Testis (tissue), 3 donors: ENCODE results near the gene OLR1. TPM values are rescaled to one million over a fixed set of nuclear protein-coding genes. Genes with fewer than 3 reads are reported as not detected.
"Not testable (repeated sequence)": the region's sequence is repeated elsewhere in the genome, so short reads cannot be mapped to it uniquely, and the experiment has no call there.

Experiments used
- DNase-seq: peaks from one replicate; pipeline ENCODE4 v3.0.0-alpha.2; 2019
- H3K27ac ChIP-seq, 2 donors: fragments of 200-600 bp; sonication (generic); one replicate each; pipeline ENCODE4 v1.5.1; 2019
- H3K27me3 ChIP-seq: fragments of 200-600 bp; sonication (generic); one replicate; pipeline ENCODE4 v1.5.1; 2019
- H3K36me3 ChIP-seq: fragments of 200-600 bp; sonication (generic); one replicate; pipeline ENCODE4 v1.5.1; 2017; ENCODE audit warnings: low read depth; ENCODE audit errors: missing control alignments
- H3K4me1 ChIP-seq: fragments of 200-600 bp; sonication (generic); one replicate; pipeline ENCODE4 v1.5.1; 2019
- H3K4me3 ChIP-seq, 2 donors: fragments of 200-600 bp; sonication (generic); one replicate each; pipeline ENCODE4 v1.5.1; 2017 to 2019
- H3K9me3 ChIP-seq: fragments of 200-600 bp; sonication (generic); one replicate; pipeline ENCODE4 v1.5.1; 2017
- POLR2A ChIP-seq: fragments of 450-650 bp; IDR thresholded peaks from one replicate; pipeline ENCODE4 v1.6.1; 2017; ENCODE audit warnings: antibody characterized with exemption, mild to moderate bottlenecking, moderate library complexity
- WGBS, 2 donors: methylation state at CpG; one replicate each; pipeline ENCODE4 v1.1.5; 2018; 5-methylcytosine and 5-hydroxymethylcytosine counted together
- intact Hi-C: fragments of 100-400 bp; cut with DNase I; formaldehyde crosslinking; loops from one replicate; pipeline ENCODE4 v1.15.1; 2023; ENCODE audit warnings: low total_unique reads
- polyA plus RNA-seq: library from polyadenylated mRNA; stranded (reverse); fragments of 350-450 nt; fragmentation: Illumina TruSeq; extraction: RNeasy Lipid Tissue Mini Kit (QIAGEN cat#74804); gene quantifications from one replicate; pipeline ENCODE4 v1.2.3, GENCODE V29; 2014; ENCODE audit warnings: low read depth, low replicate concordance; ENCODE audit not compliant: insufficient read depth
- total RNA-seq, 2 donors: library from RNA; depleted of rRNA; stranded (reverse); fragments of >200 nt; gene quantifications; one replicate each; pipeline ENCODE4 v1.2.3, GENCODE V29; 2016
- TF ChIP-seq, protein P1 (sequence below), 3 experiments: fragments of 450-650 bp in 2 of 3; fragments of 200-600 bp in 1 of 3; sonication (generic) in 1 of 3; IDR thresholded peaks; one replicate each; pipeline ENCODE4 v1.5.1; 2016 to 2019; ENCODE audit warnings: antibody characterized with exemption in 3 of 3, mild to moderate bottlenecking in 2 of 3, moderate library complexity in 1 of 3

OLR1 gene
- total and polyA plus RNA-seq, 3 donors from 2014 or later, result 0.87 to 5.9 (median 2.5) TPM

DNA sequence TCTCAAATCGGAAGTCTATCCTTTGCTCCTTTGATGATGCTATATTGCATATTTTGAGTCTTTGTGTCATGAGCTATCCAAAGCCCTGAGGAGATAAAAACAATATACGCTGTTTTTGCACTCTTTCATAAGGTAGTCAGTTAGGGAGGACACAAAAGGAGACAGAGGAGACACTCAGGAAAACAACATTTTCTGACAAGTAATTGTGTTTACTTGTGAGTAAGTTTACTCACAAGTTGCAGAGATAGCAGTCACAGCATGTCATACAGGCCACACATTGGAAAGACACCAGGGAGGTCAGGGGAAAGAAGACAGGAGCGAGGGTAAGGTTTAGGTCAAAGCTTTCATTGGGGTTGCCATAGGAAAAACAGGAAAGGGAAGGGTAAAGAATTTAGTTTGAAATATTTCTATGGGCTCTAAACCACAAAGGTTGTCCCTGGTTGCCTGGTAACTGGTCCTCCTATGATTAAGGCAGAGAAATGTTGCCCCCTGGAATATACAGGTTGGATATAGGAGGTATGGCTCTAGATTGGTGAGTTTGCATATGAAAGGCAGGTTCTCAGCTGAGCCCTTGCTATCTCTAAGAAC, 33.4 kb upstream of the OLR1 start:
- H3K36me3 ChIP-seq, result no peaks in the 10 kb centered on the region
- no peak for TF ChIP-seq POLR2A
- TF ChIP-seq, protein P1, sequence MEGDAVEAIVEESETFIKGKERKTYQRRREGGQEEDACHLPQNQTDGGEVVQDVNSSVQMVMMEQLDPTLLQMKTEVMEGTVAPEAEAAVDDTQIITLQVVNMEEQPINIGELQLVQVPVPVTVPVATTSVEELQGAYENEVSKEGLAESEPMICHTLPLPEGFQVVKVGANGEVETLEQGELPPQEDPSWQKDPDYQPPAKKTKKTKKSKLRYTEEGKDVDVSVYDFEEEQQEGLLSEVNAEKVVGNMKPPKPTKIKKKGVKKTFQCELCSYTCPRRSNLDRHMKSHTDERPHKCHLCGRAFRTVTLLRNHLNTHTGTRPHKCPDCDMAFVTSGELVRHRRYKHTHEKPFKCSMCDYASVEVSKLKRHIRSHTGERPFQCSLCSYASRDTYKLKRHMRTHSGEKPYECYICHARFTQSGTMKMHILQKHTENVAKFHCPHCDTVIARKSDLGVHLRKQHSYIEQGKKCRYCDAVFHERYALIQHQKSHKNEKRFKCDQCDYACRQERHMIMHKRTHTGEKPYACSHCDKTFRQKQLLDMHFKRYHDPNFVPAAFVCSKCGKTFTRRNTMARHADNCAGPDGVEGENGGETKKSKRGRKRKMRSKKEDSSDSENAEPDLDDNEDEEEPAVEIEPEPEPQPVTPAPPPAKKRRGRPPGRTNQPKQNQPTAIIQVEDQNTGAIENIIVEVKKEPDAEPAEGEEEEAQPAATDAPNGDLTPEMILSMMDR (IDR thresholded peaks at IDR 0.05), result no peak
- H3K4me1 ChIP-seq, result no peaks in the 10 kb centered on the region
- no peak for DNase-seq
- 94 to 95% methylated on average over 3 of the region's 3 CpGs for WGBS, 2 donors
- no peaks in the 10 kb centered on the region for H3K27me3 ChIP-seq
- intact Hi-C loops, result no loop called here
- H3K27ac ChIP-seq, result no peak overlapping the region
- H3K4me3 ChIP-seq, result no peak overlapping the region
- H3K9me3 ChIP-seq, result no peaks in the 10 kb centered on the region

DNA sequence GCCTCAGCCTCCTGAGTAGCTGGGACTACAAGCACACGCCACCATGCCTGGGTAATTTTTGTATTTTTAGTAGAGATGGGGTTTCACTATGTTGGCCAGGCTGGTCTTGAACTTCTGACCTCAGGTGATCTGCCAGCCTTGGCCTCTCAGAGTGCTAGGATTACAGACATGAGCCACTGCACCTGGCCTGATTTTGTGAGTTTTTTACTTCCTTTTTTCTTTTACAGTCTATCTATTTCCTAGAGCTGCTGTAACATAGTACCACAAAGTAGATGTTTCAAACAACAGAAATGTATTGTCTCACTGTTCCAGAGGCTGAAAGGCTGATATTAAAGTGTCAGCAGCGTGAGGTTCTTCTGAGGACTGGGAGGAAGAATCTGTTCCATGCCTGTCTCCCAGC, 32.6 kb upstream of the OLR1 start:
- WGBS, 2 donors, result 59 to 89% methylated on average over 2 of the region's 2 CpGs
- H3K27ac ChIP-seq, result not testable (repeated sequence)

DNA sequence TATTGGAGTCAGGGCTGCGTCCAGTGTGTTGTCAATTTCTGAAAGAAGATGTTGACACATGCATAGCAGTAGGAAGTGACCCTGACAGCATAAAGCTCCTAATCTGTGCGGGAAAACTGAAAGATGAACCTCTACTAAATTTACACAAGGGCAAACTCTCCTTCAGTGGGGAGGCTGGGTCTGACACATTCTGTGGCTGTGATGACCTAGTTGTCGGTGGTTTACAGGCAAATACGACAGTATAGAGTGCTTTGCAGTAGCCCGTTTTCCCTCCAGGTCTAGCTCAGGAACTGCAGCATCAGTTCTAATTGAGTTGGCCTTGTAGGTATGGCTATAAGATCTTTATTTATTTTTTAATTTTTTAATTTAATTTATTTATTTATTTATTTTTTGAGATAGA, 25.9 kb upstream of the OLR1 start:
- intact Hi-C loops, result no loop called here
- Histone ChIP-seq H3K4me3 (no peak overlapping the region), H3K27me3 (no peaks in the 10 kb centered on the region), H3K9me3 (no peaks in the 10 kb centered on the region), H3K36me3 (no peaks in the 10 kb centered on the region), H3K4me1 (no peaks in the 10 kb centered on the region), H3K27ac (no peak overlapping the region)
- no peak for TF ChIP-seq POLR2A
- TF ChIP-seq, protein P1 (IDR thresholded peaks at IDR 0.05), result no peak
- 94 to 96% methylated on average over 5 of the region's 5 CpGs for WGBS, 2 donors
- DNase-seq, result no peak

More for the DNA sequence above, 32.6 kb upstream of the OLR1 start:
- H3K36me3 ChIP-seq, H3K27me3 ChIP-seq, H3K9me3 ChIP-seq, intact Hi-C loops, DNase-seq, H3K4me3 ChIP-seq, H3K4me1 ChIP-seq: not testable (repeated sequence)

- Histone ChIP-seq H3K4me3 (no peak overlapping the region), H3K27me3 (no peaks in the 10 kb centered on the region), H3K9me3 (no peaks in the 10 kb centered on the region), H3K4me1 (no peaks in the 10 kb centered on the region), H3K36me3 (no peaks in the 10 kb centered on the region), H3K27ac (no peak overlapping the region)
- no peak for TF ChIP-seq POLR2A
- TF ChIP-seq, protein P1 (IDR thresholded peaks at IDR 0.05), result no peak
- no peak for DNase-seq
- intact Hi-C loops, result no loop called here
- WGBS, 2 donors, result 78 to 88% methylated on average over 10 of the region's 10 CpGs
These were observed 24.3 kb upstream of the OLR1 start for GRCh38 chr12:10196210-10196609.

- Histone ChIP-seq H3K27ac (no peak overlapping the region), H3K27me3 (no peaks in the 10 kb centered on the region), H3K4me3 (no peak overlapping the region), H3K9me3 (no peaks in the 10 kb centered on the region), H3K36me3 (no peaks in the 10 kb centered on the region), H3K4me1 (no peaks in the 10 kb centered on the region)
- DNase-seq, result no peak
- intact Hi-C loops, result no loop called here
- 89 to 90% methylated on average over 3 of the region's 3 CpGs for WGBS, 2 donors
- TF ChIP-seq, protein P1 (IDR thresholded peaks at IDR 0.05), result no peak
- no peak for TF ChIP-seq POLR2A
These were observed 22.3 kb upstream of the OLR1 start for GRCh38 chr12:10194160-10194670.
